ENCODE results near the gene AAGAB.

AAGAB gene

DNA sequence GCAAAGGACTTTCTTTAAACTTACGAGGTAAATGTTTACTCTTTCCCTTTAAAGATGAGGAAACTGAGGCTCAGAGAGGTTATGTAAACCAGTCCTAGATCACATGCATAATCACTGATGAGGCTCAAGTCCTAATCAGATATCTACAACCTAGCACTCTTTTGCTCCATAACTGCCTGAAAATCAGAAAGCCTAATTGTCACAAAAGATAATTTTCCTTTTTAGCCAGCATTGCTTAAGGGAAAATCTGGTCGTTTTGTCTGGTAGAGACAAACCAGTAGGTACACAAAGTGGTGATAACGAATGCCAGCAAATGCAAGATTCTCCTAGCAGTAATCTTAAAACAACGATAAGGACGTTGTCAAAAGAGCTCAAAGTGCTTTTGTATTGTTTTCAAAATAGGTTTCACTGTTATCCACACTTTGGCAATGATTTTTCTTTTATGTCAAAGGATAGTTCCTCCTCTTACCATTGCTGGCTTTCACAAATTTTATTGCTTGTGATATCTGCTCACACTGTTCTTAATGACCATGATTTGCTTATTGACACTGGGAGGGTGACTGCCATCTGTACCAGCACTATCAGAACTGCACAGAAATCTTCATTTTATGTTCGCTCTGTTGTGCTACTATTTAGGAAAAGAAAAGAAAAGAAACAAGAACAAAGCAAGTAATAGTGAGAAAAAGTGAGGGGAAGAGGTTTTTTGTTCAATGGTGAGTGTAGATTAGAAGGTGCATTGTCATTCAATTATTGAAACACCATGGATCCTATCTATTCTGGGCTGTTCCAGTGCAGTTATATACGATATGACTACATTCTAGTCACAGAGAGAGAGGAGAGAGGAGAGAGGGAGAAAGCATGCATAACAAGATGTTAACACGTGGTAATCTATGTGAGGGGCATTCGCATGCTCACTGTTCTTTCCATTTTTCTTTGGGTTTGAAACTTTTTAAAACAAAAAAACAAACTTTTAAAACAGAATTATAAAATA, 13.8 kb upstream of the AAGAB start:
- Histone ChIP-seq H4K20me1 (ENCODE audit: insufficient read depth, low read length) (no peaks in the 10 kb centered on the region), H3K4me3 (ENCODE audit: low read length) (no peak overlapping the region), H3K79me2 (ENCODE audit: low read length) (no peaks in the 10 kb centered on the region), H3K27ac (ENCODE audit: low read length) (no peak overlapping the region), H3K4me1 (ENCODE audit: low read length) (no peaks in the 10 kb centered on the region), H3K27me3 (ENCODE audit: low read depth, low read length) (0 out of 2 replicates have a peak, but pooled peaks cover 4% of the 10 kb centered on the region), H3K36me3 (replicated peaks; ENCODE audit: low read depth, low read length) (no peaks in the 10 kb centered on the region), H3K9ac (ENCODE audit: low read length) (no peak overlapping the region), H2AFZ (ENCODE audit: low read depth, low read length) (no peak overlapping the region), H3K4me2 (ENCODE audit: low read length) (no peak overlapping the region), H3K9me3 (ENCODE audit: insufficient read depth, low read length) (no peaks in the 10 kb centered on the region)
- TF ChIP-seq EZH2phosphoT487 (IDR thresholded peaks at IDR 0.05; ENCODE audit: low read depth): no peak

DNA sequence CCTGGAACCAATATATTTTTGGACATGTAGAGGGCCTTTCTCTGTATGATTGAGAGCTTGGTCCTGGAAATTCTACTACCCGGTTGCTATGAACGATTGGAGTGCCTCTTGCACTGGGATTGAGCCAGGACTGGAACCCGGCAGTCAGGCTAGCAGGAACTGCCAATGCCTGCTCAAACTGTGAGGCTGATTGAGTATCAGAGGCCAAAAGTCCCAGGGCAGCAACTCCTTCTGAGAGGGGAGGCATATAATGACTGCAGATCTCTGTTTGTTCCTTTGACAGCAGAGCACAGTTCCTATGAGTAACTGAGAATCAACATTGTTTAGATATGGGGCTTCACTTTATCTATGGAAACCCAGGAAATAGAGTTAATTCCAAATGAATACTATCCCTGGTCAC, 13.0 kb upstream of the AAGAB start:
- Histone ChIP-seq H3K4me1 (ENCODE audit: low read length) (no peaks in the 10 kb centered on the region), H3K9me3 (ENCODE audit: insufficient read depth, low read length) (no peaks in the 10 kb centered on the region), H3K4me2 (ENCODE audit: low read length) (no peak overlapping the region), H3K27me3 (ENCODE audit: low read depth, low read length) (0 out of 2 replicates have a peak, but pooled peaks cover 4% of the 10 kb centered on the region), H2AFZ (ENCODE audit: low read depth, low read length) (no peak overlapping the region), H3K36me3 (replicated peaks; ENCODE audit: low read depth, low read length) (no peaks in the 10 kb centered on the region), H3K79me2 (ENCODE audit: low read length) (no peaks in the 10 kb centered on the region), H3K9ac (ENCODE audit: low read length) (no peak overlapping the region), H3K4me3 (ENCODE audit: low read length) (no peak overlapping the region), H4K20me1 (ENCODE audit: insufficient read depth, low read length) (no peaks in the 10 kb centered on the region), H3K27ac (ENCODE audit: low read length) (no peak overlapping the region)
- TF ChIP-seq, protein P1, sequence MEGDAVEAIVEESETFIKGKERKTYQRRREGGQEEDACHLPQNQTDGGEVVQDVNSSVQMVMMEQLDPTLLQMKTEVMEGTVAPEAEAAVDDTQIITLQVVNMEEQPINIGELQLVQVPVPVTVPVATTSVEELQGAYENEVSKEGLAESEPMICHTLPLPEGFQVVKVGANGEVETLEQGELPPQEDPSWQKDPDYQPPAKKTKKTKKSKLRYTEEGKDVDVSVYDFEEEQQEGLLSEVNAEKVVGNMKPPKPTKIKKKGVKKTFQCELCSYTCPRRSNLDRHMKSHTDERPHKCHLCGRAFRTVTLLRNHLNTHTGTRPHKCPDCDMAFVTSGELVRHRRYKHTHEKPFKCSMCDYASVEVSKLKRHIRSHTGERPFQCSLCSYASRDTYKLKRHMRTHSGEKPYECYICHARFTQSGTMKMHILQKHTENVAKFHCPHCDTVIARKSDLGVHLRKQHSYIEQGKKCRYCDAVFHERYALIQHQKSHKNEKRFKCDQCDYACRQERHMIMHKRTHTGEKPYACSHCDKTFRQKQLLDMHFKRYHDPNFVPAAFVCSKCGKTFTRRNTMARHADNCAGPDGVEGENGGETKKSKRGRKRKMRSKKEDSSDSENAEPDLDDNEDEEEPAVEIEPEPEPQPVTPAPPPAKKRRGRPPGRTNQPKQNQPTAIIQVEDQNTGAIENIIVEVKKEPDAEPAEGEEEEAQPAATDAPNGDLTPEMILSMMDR (IDR thresholded peaks at IDR 0.05; ENCODE audit: low read depth, low read length): no peak
- TF ChIP-seq EZH2phosphoT487 (IDR thresholded peaks at IDR 0.05; ENCODE audit: low read depth): no peak

GRCh38 chr15:67266870-67267269, 12.4 kb upstream of the AAGAB start:
- Histone ChIP-seq H2AFZ (ENCODE audit: low read depth, low read length) (no peak overlapping the region), H3K27me3 (ENCODE audit: low read depth, low read length) (0 out of 2 replicates have a peak, but pooled peaks cover 4% of the 10 kb centered on the region), H3K36me3 (replicated peaks; ENCODE audit: low read depth, low read length) (no peaks in the 10 kb centered on the region), H3K27ac (ENCODE audit: low read length) (no peak overlapping the region), H4K20me1 (ENCODE audit: insufficient read depth, low read length) (no peaks in the 10 kb centered on the region), H3K9me3 (ENCODE audit: insufficient read depth, low read length) (no peaks in the 10 kb centered on the region), H3K4me3 (ENCODE audit: low read length) (no peak overlapping the region), H3K4me1 (ENCODE audit: low read length) (no peaks in the 10 kb centered on the region), H3K79me2 (ENCODE audit: low read length) (no peaks in the 10 kb centered on the region), H3K4me2 (ENCODE audit: low read length) (no peak overlapping the region), H3K9ac (ENCODE audit: low read length) (no peak overlapping the region)
- TF ChIP-seq EZH2phosphoT487 (IDR thresholded peaks at IDR 0.05; ENCODE audit: low read depth): no peak
- TF ChIP-seq, protein P1 (IDR thresholded peaks at IDR 0.05; ENCODE audit: low read depth, low read length): no peak

- no peak overlapping the region for H3K4me3 ChIP-seq (ENCODE audit: low read length)
- no peak overlapping the region for H3K4me2 ChIP-seq (ENCODE audit: low read length)
- 0 out of 2 replicates have a peak, but pooled peaks cover 4% of the 10 kb centered on the region for H3K27me3 ChIP-seq (ENCODE audit: low read depth, low read length)
- TF ChIP-seq, protein P1 (IDR thresholded peaks at IDR 0.05; ENCODE audit: low read depth, low read length): no peak
- no peak for TF ChIP-seq EZH2phosphoT487 (IDR thresholded peaks at IDR 0.05; ENCODE audit: low read depth)
- no peak overlapping the region for H2AFZ ChIP-seq (ENCODE audit: low read depth, low read length)
- no peaks in the 10 kb centered on the region for H3K36me3 ChIP-seq (replicated peaks; ENCODE audit: low read depth, low read length)
- H3K9ac ChIP-seq (ENCODE audit: low read length): no peak overlapping the region
- H3K4me1 ChIP-seq (ENCODE audit: low read length): peaks cover 15% of the 10 kb centered on the region; the same call in 1 of the 2 replicates
- H3K9me3 ChIP-seq (ENCODE audit: insufficient read depth, low read length): no peaks in the 10 kb centered on the region
- H3K27ac ChIP-seq (ENCODE audit: low read length): no peak overlapping the region
- H4K20me1 ChIP-seq (ENCODE audit: insufficient read depth, low read length): no peaks in the 10 kb centered on the region
- H3K79me2 ChIP-seq (ENCODE audit: low read length): no peaks in the 10 kb centered on the region
Measured at GRCh38 chr15:67259806-67260205, 5.3 kb upstream of the AAGAB start.
